PC-3 (cell line): ENCODE data around the gene ADAM12. TPM values are rescaled to one million over a fixed set of nuclear protein-coding genes. Genes with fewer than 3 reads are reported as not detected.

Experiments used
- ATAC-seq: fragments of 200-7000 bp; cut with Tn5 transposase; 2 replicates; pipeline ENCODE4 v1.9.1; 2020; ENCODE audit warnings: mild to moderate bottlenecking, moderate library complexity
- BruUV-seq: library from RNA; stranded (reverse); fragments of 400-500 nt; replicated peaks from 2 replicates; lab custom pipeline; 2021; lab: Mats Ljungman, UMichigan
- CTCF ChIA-PET: fragments of 300-600 bp; sonication (Branson Sonifier 250); formaldehyde crosslinking; loops from one replicate; lab custom pipeline; 2022; ENCODE audit warnings: antibody characterized with exemption; lab: Charles Lee
- POLR2A ChIA-PET: fragments of 300-600 bp; sonication (Branson Sonifier 250); formaldehyde crosslinking; loops from one replicate; lab custom pipeline; 2022; ENCODE audit warnings: antibody characterized with exemption; ENCODE audit not compliant: unreplicated experiment; lab: Charles Lee
- DNase-seq: peaks from one replicate; pipeline ENCODE4 v3.0.0-alpha.2; 2015
- H2AFZ ChIP-seq: fragments of 300-600 bp; sonication (generic); 2 replicates; pipeline ENCODE4 v1.6.0; 2016; ENCODE audit warnings: antibody characterized with exemption, low read length
- H3F3A ChIP-seq: fragments of 300-600 bp; sonication (generic); one replicate; pipeline ENCODE4 v1.6.0; 2017; ENCODE audit warnings: antibody characterized with exemption, low read length, control low read depth, mild to moderate bottlenecking; ENCODE audit not compliant: unreplicated experiment
- H3K27ac ChIP-seq: fragments of 300-600 bp; sonication (generic); 2 replicates; pipeline ENCODE4 v1.5.1; 2016; ENCODE audit warnings: mild to moderate bottlenecking, low read length
- H3K27me3 ChIP-seq: fragments of 300-600 bp; sonication (generic); 2 replicates; pipeline ENCODE4 v1.6.1; 2016; ENCODE audit warnings: low read length, mixed read lengths
- H3K36me3 ChIP-seq: fragments of 300-600 bp; sonication (generic); 2 replicates; pipeline ENCODE4 v1.6.1; 2016; ENCODE audit warnings: low read depth, mixed run types, low read length, mixed read lengths
- H3K4me1 ChIP-seq: fragments of 300-600 bp; sonication (generic); 2 replicates; pipeline ENCODE4 v1.5.1; 2016; ENCODE audit warnings: low read length; ENCODE audit not compliant: insufficient read depth
- H3K4me2 ChIP-seq: fragments of 300-600 bp; sonication (generic); 2 replicates; pipeline ENCODE4 v1.6.0; 2016; ENCODE audit warnings: low read length
- H3K4me3 ChIP-seq: fragments of 300-600 bp; sonication (generic); 2 replicates; pipeline ENCODE4 v1.5.1; 2016; ENCODE audit warnings: mild to moderate bottlenecking, low read length, mixed read lengths
- H3K79me2 ChIP-seq: fragments of 300-600 bp; sonication (generic); 2 replicates; pipeline ENCODE4 v1.6.1; 2017; ENCODE audit warnings: low read length, mixed read lengths
- H3K9ac ChIP-seq: fragments of 300-600 bp; sonication (generic); 2 replicates; pipeline ENCODE4 v1.6.0; 2016; ENCODE audit warnings: mild to moderate bottlenecking, low read length
- H3K9me2 ChIP-seq: fragments of 300-600 bp; sonication (generic); replicated peaks from 2 replicates; pipeline ENCODE4 v1.6.1; 2016; ENCODE audit warnings: mixed run types, low read length, mixed read lengths
- H3K9me3 ChIP-seq: fragments of 300-600 bp; sonication (generic); 2 replicates; pipeline ENCODE4 v1.6.1; 2016; ENCODE audit warnings: low read length, mixed read lengths
- H4K20me1 ChIP-seq: fragments of 300-600 bp; sonication (generic); 2 replicates; pipeline ENCODE4 v1.6.1; 2016; ENCODE audit warnings: low read length, mixed read lengths
- CTCF ChIP-seq: fragments of 300-600 bp; sonication (generic); conservative IDR thresholded peaks from 2 replicates; pipeline ENCODE4 v1.5.1; 2017; ENCODE audit warnings: antibody characterized with exemption, low read depth, mild to moderate bottlenecking, low read length
- EZH2 ChIP-seq: fragments of 300-600 bp; sonication (generic); IDR thresholded peaks from one replicate; pipeline ENCODE4 v1.6.1; 2017; ENCODE audit warnings: antibody characterized with exemption, mild to moderate bottlenecking, low read length; ENCODE audit not compliant: unreplicated experiment
- EZH2phosphoT487 ChIP-seq: fragments of 300-600 bp; sonication (generic); IDR thresholded peaks from 2 replicates; pipeline ENCODE4 v1.6.1; 2018; ENCODE audit warnings: mild to moderate bottlenecking, antibody characterized with exemption, low read length, borderline replicate concordance
- intact Hi-C: fragments of 100-400 bp; cut with micrococcal nuclease; formaldehyde crosslinking; loops from 2 replicates; pipeline ENCODE4 v1.9.0; 2023
- total RNA-seq: library from RNA; depleted of rRNA; stranded (reverse); fragments of >200 nt; gene quantifications from 2 replicates; pipeline ENCODE4 v1.2.3, GENCODE V29; 2014

ADAM12 gene
- total RNA-seq, 1 experiment from 2014 or later: 3.4 TPM

- no peaks in the 10 kb centered on the region for H3K79me2 ChIP-seq
These were observed 125.9 kb downstream of the ADAM12 start for GRCh38 chr10:126262233-126262838.

GRCh38 chr10:126259760-126260479 is 128.4 kb downstream of the ADAM12 start:
- no peak overlapping the region for H3K9ac ChIP-seq
- H3K9me2 ChIP-seq: no peaks in the 10 kb centered on the region
- H3K4me1 ChIP-seq: peaks cover 24% of the 10 kb centered on the region; the same call in 1 of the 2 replicates
- H3K27ac ChIP-seq: no peak overlapping the region
- H3F3A ChIP-seq: no peaks in the 10 kb centered on the region
- H4K20me1 ChIP-seq: no peaks in the 10 kb centered on the region
- TF ChIP-seq EZH2 (no peak), EZH2phosphoT487 (no peak)
- intact Hi-C loops: no loop called here
- no peaks in the 10 kb centered on the region for H3K79me2 ChIP-seq
- ChIA-PET POLR2A (no interaction called here), CTCF (no interaction called here)
- H3K9me3 ChIP-seq: no peaks in the 10 kb centered on the region
- H2AFZ ChIP-seq: no peak overlapping the region
- H3K4me3 ChIP-seq: no peak overlapping the region
- H3K4me2 ChIP-seq: no peak overlapping the region
- H3K36me3 ChIP-seq: no peaks in the 10 kb centered on the region
- no TSS peak for BruUV-seq
- DNase-seq (peak; percentile 14), ATAC-seq (no peak)
- no peaks in the 10 kb centered on the region for H3K27me3 ChIP-seq

More at GRCh38 chr10:126262233-126262838, 125.9 kb downstream of the ADAM12 start:
- POLR2A ChIA-PET: no interaction called here
- H3K9me3 ChIP-seq: no peaks in the 10 kb centered on the region
- ATAC-seq: no peak
- H3K4me1 ChIP-seq: peaks cover 24% of the 10 kb centered on the region; the same call in 1 of the 2 replicates
- no peak overlapping the region for H3K27ac ChIP-seq
- no peaks in the 10 kb centered on the region for H3K36me3 ChIP-seq
- intact Hi-C loops: no loop called here
- no peak overlapping the region for H3K4me3 ChIP-seq
- no peaks in the 10 kb centered on the region for H4K20me1 ChIP-seq
- H3K4me2 ChIP-seq: no peak overlapping the region
- no peak for TF ChIP-seq CTCF
- TF ChIP-seq EZH2phosphoT487: no peak
- no peak for TF ChIP-seq EZH2
- BruUV-seq: no TSS peak
- H3K27me3 ChIP-seq: no peaks in the 10 kb centered on the region
- no peaks in the 10 kb centered on the region for H3K9me2 ChIP-seq
- H3F3A ChIP-seq: no peaks in the 10 kb centered on the region
- no peak for DNase-seq
- no peak overlapping the region for H3K9ac ChIP-seq
- no peak overlapping the region for H2AFZ ChIP-seq
- CTCF ChIA-PET: no interaction called here

- no peak for TF ChIP-seq EZH2phosphoT487
- no peak for TF ChIP-seq CTCF
- no peak for TF ChIP-seq EZH2
- CTCF ChIA-PET: no interaction called here
- H2AFZ ChIP-seq: no peak overlapping the region
- no peak overlapping the region for H3K9ac ChIP-seq
- H3K4me2 ChIP-seq: no peak overlapping the region
- H4K20me1 ChIP-seq: no peaks in the 10 kb centered on the region
- no peaks in the 10 kb centered on the region for H3K36me3 ChIP-seq
- H3K9me3 ChIP-seq: no peaks in the 10 kb centered on the region
- no peak for ATAC-seq
- intact Hi-C loops: no loop called here
- H3K4me1 ChIP-seq: peaks cover 36% of the 10 kb centered on the region
- no peak overlapping the region for H3K27ac ChIP-seq
- no peaks in the 10 kb centered on the region for H3K79me2 ChIP-seq
- no peak overlapping the region for H3K4me3 ChIP-seq
- H3K9me2 ChIP-seq: no peaks in the 10 kb centered on the region; the same call in 1 of the 2 replicates
- DNase-seq: no peak
- no TSS peak for BruUV-seq
- H3F3A ChIP-seq: no peaks in the 10 kb centered on the region
- no peaks in the 10 kb centered on the region for H3K27me3 ChIP-seq
- POLR2A ChIA-PET: no interaction called here
These were observed 131.4 kb downstream of the ADAM12 start for GRCh38 chr10:126256864-126257263.
